ENCODE data around the gene BLNK. TPM values are rescaled to one million over a fixed set of nuclear protein-coding genes. Genes with fewer than 3 reads are reported as not detected.

BLNK gene
- total RNA-seq, 1 donor from 2014 or later = 0.38 TPM

DNA sequence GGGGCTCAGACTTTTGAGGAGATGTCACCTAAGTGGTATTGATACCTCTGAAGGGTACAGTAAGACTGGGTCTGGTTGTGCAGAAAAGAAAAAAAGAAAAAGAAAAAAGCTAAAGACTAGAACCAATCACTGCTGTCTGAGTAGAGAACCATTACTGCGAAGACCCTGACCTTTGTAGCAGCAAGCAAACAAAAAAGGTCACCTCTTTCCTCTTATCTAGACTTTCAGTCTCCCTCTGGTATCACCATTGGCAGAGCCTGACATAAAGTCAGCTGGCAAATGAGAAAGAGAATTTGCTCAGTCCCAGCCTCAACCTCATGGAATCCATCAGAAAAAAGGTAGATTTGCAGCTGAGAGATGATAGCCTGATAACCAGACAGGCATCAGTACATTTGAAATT is 30.2 kb upstream of the BLNK start:
- peaks cover 5% of the 10 kb centered on the region for H3K27me3 ChIP-seq (ENCODE audit: control insufficient read depth, insufficient read depth, low read length)
- TF ChIP-seq, protein P1, sequence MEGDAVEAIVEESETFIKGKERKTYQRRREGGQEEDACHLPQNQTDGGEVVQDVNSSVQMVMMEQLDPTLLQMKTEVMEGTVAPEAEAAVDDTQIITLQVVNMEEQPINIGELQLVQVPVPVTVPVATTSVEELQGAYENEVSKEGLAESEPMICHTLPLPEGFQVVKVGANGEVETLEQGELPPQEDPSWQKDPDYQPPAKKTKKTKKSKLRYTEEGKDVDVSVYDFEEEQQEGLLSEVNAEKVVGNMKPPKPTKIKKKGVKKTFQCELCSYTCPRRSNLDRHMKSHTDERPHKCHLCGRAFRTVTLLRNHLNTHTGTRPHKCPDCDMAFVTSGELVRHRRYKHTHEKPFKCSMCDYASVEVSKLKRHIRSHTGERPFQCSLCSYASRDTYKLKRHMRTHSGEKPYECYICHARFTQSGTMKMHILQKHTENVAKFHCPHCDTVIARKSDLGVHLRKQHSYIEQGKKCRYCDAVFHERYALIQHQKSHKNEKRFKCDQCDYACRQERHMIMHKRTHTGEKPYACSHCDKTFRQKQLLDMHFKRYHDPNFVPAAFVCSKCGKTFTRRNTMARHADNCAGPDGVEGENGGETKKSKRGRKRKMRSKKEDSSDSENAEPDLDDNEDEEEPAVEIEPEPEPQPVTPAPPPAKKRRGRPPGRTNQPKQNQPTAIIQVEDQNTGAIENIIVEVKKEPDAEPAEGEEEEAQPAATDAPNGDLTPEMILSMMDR (IDR thresholded peaks at IDR 0.05; ENCODE audit: insufficient read depth, low read length, poor library complexity, severe bottlenecking) = no peak
- DNase-seq (ENCODE audit: low read depth) = no peak
- H3K4me3 ChIP-seq (ENCODE audit: low read depth, low read length) = no peak overlapping the region
- no peaks in the 10 kb centered on the region for H3K36me3 ChIP-seq (ENCODE audit: control insufficient read depth, insufficient read depth, low read length)

GRCh38 chr10:96299383-96299782 is 28.0 kb upstream of the BLNK start:
- no peak for DNase-seq (ENCODE audit: low read depth)
- peaks cover 5% of the 10 kb centered on the region for H3K27me3 ChIP-seq (ENCODE audit: control insufficient read depth, insufficient read depth, low read length)
- TF ChIP-seq, protein P1 (IDR thresholded peaks at IDR 0.05; ENCODE audit: insufficient read depth, low read length, poor library complexity, severe bottlenecking) = no peak
- H3K4me3 ChIP-seq (ENCODE audit: low read depth, low read length) = no peak overlapping the region
- no peaks in the 10 kb centered on the region for H3K36me3 ChIP-seq (ENCODE audit: control insufficient read depth, insufficient read depth, low read length)

GRCh38 chr10:96298362-96298761 is 27.0 kb upstream of the BLNK start:
- TF ChIP-seq, protein P1 (IDR thresholded peaks at IDR 0.05; ENCODE audit: insufficient read depth, low read length, poor library complexity, severe bottlenecking) = no peak
- DNase-seq (ENCODE audit: low read depth) = no peak
- no peak overlapping the region for H3K4me3 ChIP-seq (ENCODE audit: low read depth, low read length)
- H3K36me3 ChIP-seq (ENCODE audit: control insufficient read depth, insufficient read depth, low read length) = no peaks in the 10 kb centered on the region
- H3K27me3 ChIP-seq (ENCODE audit: control insufficient read depth, insufficient read depth, low read length) = peaks cover 5% of the 10 kb centered on the region

DNA sequence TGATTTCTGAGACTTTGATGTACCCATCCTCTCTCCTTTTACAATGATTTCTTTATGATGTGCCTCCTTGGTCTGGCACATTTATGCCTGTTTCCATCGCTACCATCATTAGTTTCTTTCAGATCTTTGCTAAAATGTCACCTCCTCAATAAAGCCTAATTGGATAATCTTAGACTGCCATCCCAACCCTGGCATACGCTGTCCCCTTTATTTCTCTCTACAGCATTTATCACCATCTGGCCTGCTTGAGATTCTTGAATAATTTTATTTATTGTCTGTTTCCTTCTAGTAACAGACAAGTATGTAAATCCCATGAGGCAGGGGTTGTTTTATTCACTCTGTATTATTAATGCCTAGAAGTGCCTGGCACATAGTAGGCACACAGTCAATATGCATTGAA is 26.1 kb upstream of the BLNK start:
- H3K4me3 ChIP-seq (ENCODE audit: low read depth, low read length) = no peak overlapping the region
- peaks cover 5% of the 10 kb centered on the region for H3K27me3 ChIP-seq (ENCODE audit: control insufficient read depth, insufficient read depth, low read length)
- DNase-seq (ENCODE audit: low read depth) = no peak
- no peaks in the 10 kb centered on the region for H3K36me3 ChIP-seq (ENCODE audit: control insufficient read depth, insufficient read depth, low read length)
- TF ChIP-seq, protein P1 (IDR thresholded peaks at IDR 0.05; ENCODE audit: insufficient read depth, low read length, poor library complexity, severe bottlenecking) = no peak

DNA sequence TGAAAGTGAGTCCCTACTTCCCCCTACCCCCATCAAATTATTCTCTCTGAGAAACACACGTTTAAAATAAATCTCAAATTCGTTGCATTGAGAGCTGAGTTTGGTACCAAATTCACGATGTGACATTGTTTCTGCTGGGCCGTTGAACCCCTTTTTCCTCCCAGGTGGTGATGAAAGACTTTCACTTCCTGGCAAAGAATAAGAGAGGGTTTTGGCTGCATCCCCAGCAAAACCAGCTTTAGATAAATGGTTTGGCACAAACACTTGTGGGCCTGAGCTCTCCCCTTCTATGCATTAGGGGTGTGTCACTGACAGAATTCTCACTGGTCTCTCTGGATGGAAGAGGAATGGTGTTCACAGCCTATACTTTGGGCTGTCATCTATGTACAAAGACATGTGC is 24.1 kb upstream of the BLNK start:
- TF ChIP-seq, protein P1 (IDR thresholded peaks at IDR 0.05; ENCODE audit: insufficient read depth, low read length, poor library complexity, severe bottlenecking) = no peak
- DNase-seq (ENCODE audit: low read depth) = no peak
- peaks cover 2% of the 10 kb centered on the region for H3K27me3 ChIP-seq (ENCODE audit: control insufficient read depth, insufficient read depth, low read length)

More for the DNA sequence above, 24.1 kb upstream of the BLNK start:
- Histone ChIP-seq H3K36me3 (ENCODE audit: control insufficient read depth, insufficient read depth, low read length) (no peaks in the 10 kb centered on the region), H3K4me3 (ENCODE audit: low read depth, low read length) (no peak overlapping the region)

All from kidney epithelial cell (primary cell).